IMR-90 (cell line): Measurements from ENCODE around the gene NEK11. TPM values are rescaled to one million over a fixed set of nuclear protein-coding genes. Genes with fewer than 3 reads are reported as not detected.

Experiments used
- ATAC-seq: fragments of 200-7000 bp; cut with Tn5 transposase; 2 replicates; pipeline ENCODE4 v1.9.1; 2020; ENCODE audit warnings: low read depth, mild to moderate bottlenecking, moderate library complexity
- BruUV-seq: library from RNA; stranded (reverse); fragments of 400-500 nt; replicated peaks from 2 replicates; lab custom pipeline; 2021; lab: Mats Ljungman, UMichigan
- CTCF ChIA-PET: fragments of 300-600 bp; formaldehyde crosslinking; extraction: SDS; loops from one replicate; lab custom pipeline; 2021; ENCODE audit warnings: antibody characterized with exemption; lab: Yijun Ruan, JAX
- POLR2A ChIA-PET: fragments of 300-600 bp; sonication (Branson Sonifier 250); formaldehyde crosslinking; loops from one replicate; lab custom pipeline; 2022; ENCODE audit warnings: antibody characterized with exemption; ENCODE audit not compliant: unreplicated experiment; lab: Charles Lee
- DNase-seq: peaks from one replicate; pipeline ENCODE4 v3.0.0; 2013
- H2AFZ ChIP-seq: replicated peaks from 2 replicates; pipeline ENCODE3; 2013; ENCODE audit warnings: low read length, mild to moderate bottlenecking; ENCODE audit not compliant: poor library complexity
- H2AK5ac ChIP-seq: 2 replicates; pipeline ENCODE4 v1.6.1; 2013; ENCODE audit warnings: low read depth, low read length, inconsistent platforms
- H2AK9ac ChIP-seq: replicated peaks from 2 replicates; pipeline ENCODE3; 2013; ENCODE audit warnings: mild to moderate bottlenecking, low read depth, low read length, moderate library complexity; ENCODE audit not compliant: poor library complexity
- H2BK120ac ChIP-seq: 2 replicates; pipeline ENCODE4 v1.6.1; 2013; ENCODE audit warnings: low read depth, low read length, inconsistent platforms
- H2BK15ac ChIP-seq: 3 replicates; pipeline ENCODE4 v1.6.1; 2013; ENCODE audit warnings: low read depth, low read length, inconsistent platforms
- H2BK20ac ChIP-seq: 2 replicates; pipeline ENCODE4 v1.6.1; 2013; ENCODE audit warnings: low read depth, mild to moderate bottlenecking, inconsistent platforms, low read length, moderate library complexity
- H2BK5ac ChIP-seq: 2 replicates; pipeline ENCODE4 v1.6.1; 2013; ENCODE audit warnings: mild to moderate bottlenecking, low read depth, low read length, inconsistent platforms; ENCODE audit not compliant: poor library complexity, severe bottlenecking
- H3K14ac ChIP-seq: replicated peaks from 2 replicates; pipeline ENCODE4 v1.6.1; 2013; ENCODE audit warnings: low read depth, low read length, inconsistent platforms
- H3K18ac ChIP-seq: 2 replicates; pipeline ENCODE4 v1.6.1; 2013; ENCODE audit warnings: low read depth, low read length, control low read depth
- H3K23ac ChIP-seq: 2 replicates; pipeline ENCODE4 v1.6.1; 2013; ENCODE audit warnings: low read depth, low read length, inconsistent platforms
- H3K27ac ChIP-seq: 2 replicates; pipeline ENCODE4 v1.5.1; 2013; ENCODE audit warnings: mild to moderate bottlenecking, control low read depth, low read length; ENCODE audit not compliant: insufficient read depth
- H3K27me3 ChIP-seq: 2 replicates; pipeline ENCODE4 v1.6.1; 2013; ENCODE audit warnings: low read length; ENCODE audit not compliant: control insufficient read depth, insufficient read depth
- H3K36me3 ChIP-seq: 2 replicates; pipeline ENCODE4 v1.6.1; 2013; ENCODE audit warnings: low read length, mixed read lengths; ENCODE audit not compliant: control insufficient read depth, insufficient read depth
- H3K4ac ChIP-seq: 2 replicates; pipeline ENCODE4 v1.6.1; 2013; ENCODE audit warnings: low read depth, low read length, inconsistent platforms
- H3K4me1 ChIP-seq: 2 replicates; pipeline ENCODE4 v1.6.1; 2013; ENCODE audit warnings: low read length, mixed read lengths; ENCODE audit not compliant: control insufficient read depth, insufficient read depth
- H3K4me2 ChIP-seq: 2 replicates; pipeline ENCODE4 v1.6.1; 2013; ENCODE audit warnings: low read depth, mild to moderate bottlenecking, control low read depth, low read length, moderate library complexity
- H3K4me3 ChIP-seq: 2 replicates; pipeline ENCODE4 v1.5.1; 2013; ENCODE audit warnings: low read depth, mild to moderate bottlenecking, control low read depth, low read length, moderate library complexity; ENCODE audit not compliant: insufficient read depth
- H3K56ac ChIP-seq: 2 replicates; pipeline ENCODE4 v1.6.1; 2013; ENCODE audit warnings: low read length, inconsistent platforms; ENCODE audit not compliant: insufficient read depth; ENCODE audit errors: extremely low read depth
- H3K79me1 ChIP-seq, 2 experiments: 2 replicates each; pipeline ENCODE4 v1.6.1; 2013; ENCODE audit warnings: low read length in 2 of 2, inconsistent platforms in 1 of 2, low read depth in 1 of 2
- H3K9ac ChIP-seq: 2 replicates; pipeline ENCODE4 v1.6.1; 2013; ENCODE audit warnings: low read depth, low read length, control low read depth
- H3K9me1 ChIP-seq: 2 replicates; pipeline ENCODE4 v1.6.1; 2013; ENCODE audit warnings: low read length, inconsistent platforms; ENCODE audit not compliant: insufficient read depth
- H3K9me3 ChIP-seq: 2 replicates; pipeline ENCODE4 v1.6.1; 2013; ENCODE audit warnings: low read length; ENCODE audit not compliant: control insufficient read depth, insufficient read depth
- H4K20me1 ChIP-seq: 2 replicates; pipeline ENCODE4 v1.6.1; 2013; ENCODE audit warnings: low read length, inconsistent platforms; ENCODE audit not compliant: insufficient read depth
- H4K5ac ChIP-seq: 2 replicates; pipeline ENCODE4 v1.6.1; 2013; ENCODE audit warnings: mild to moderate bottlenecking, low read depth, low read length, control low read depth
- H4K8ac ChIP-seq, 2 experiments: 2 replicates each; pipeline ENCODE4 v1.6.1; 2013; ENCODE audit warnings: low read depth in 2 of 2, low read length in 2 of 2, control low read depth in 1 of 2, inconsistent platforms in 1 of 2
- H4K91ac ChIP-seq: 2 replicates; pipeline ENCODE4 v1.6.1; 2013; ENCODE audit warnings: low read depth, low read length, inconsistent platforms; ENCODE audit not compliant: insufficient read depth
- MAFK ChIP-seq: IDR thresholded peaks from 2 replicates; pipeline ENCODE4 v1.6.1; 2012; ENCODE audit warnings: low read depth, low read length, improper control_type of control experiment
- RCOR1 ChIP-seq: IDR thresholded peaks from 2 replicates; pipeline ENCODE4 v1.6.1; 2012; ENCODE audit warnings: mild to moderate bottlenecking, low read length, improper control_type of control experiment; ENCODE audit not compliant: insufficient replicate concordance
- WGBS, 2 experiments: methylation state at CpG; one replicate each; pipeline versions ENCODE4 v1.1.5 to v1.1.7; 2013; ENCODE audit warnings: missing lambda C conversion rate in 2 of 2; ENCODE audit not compliant: insufficient read length in 1 of 2; ENCODE audit errors: extremely low coverage in 2 of 2; 5-methylcytosine and 5-hydroxymethylcytosine counted together
- dilution Hi-C: fragments of 300-500 bp; cut with HindIII; formaldehyde crosslinking; loops from one replicate; pipeline ENCODE4 v1.14.3; 2018; ENCODE audit warnings: low sequenced_read_pairs; ENCODE audit not compliant: unreplicated experiment
- in situ Hi-C: fragments of 300-500 bp; cut with MboI; formaldehyde crosslinking; loops from 3 replicates; pipeline ENCODE4 v1.14.3; 2019; ENCODE audit warnings: low sequenced_read_pairs, inconsistent platforms, mixed read lengths
- intact Hi-C: fragments of 100-400 bp; cut with micrococcal nuclease; formaldehyde crosslinking; loops from 2 replicates; pipeline ENCODE4 v1.10.0; 2022
- polyA plus RNA-seq, 3 experiments: library from polyadenylated mRNA; depleted of rRNA; stranded (reverse); fragments of >200 nt; gene quantifications; 2 replicates each; pipeline ENCODE4 v1.2.3, GENCODE V29; 2012; ENCODE audit warnings: low replicate concordance in 1 of 3
- total RNA-seq: library from RNA; depleted of rRNA; stranded (reverse); fragments of >200 nt; gene quantifications from 2 replicates; pipeline ENCODE4 v1.2.3, GENCODE V29; 2012

The NEK11 gene
- total and polyA plus RNA-seq, 2 of the 4 experiments (the other 2 are of a cell fraction), result 1.1 to 1.6 TPM

GRCh38 chr3:131222599-131222998 is 195.9 kb downstream of the NEK11 start:
- H3K23ac ChIP-seq, result no peak overlapping the region
- no peak for ATAC-seq
- H3K4me1 ChIP-seq, result no peaks in the 10 kb centered on the region
- no peak for DNase-seq
- no peak overlapping the region for H3K14ac ChIP-seq
- no peak overlapping the region for H2AFZ ChIP-seq
- no peaks in the 10 kb centered on the region for H3K9me1 ChIP-seq
- no peak overlapping the region for H2BK120ac ChIP-seq
- 49% methylated on average over 2 of the region's 3 CpGs; no CpG with 5 or more reads in 1 of the 2 experiments for WGBS, 2 experiments
- no peak overlapping the region for H2BK5ac ChIP-seq
- H4K20me1 ChIP-seq, result no peaks in the 10 kb centered on the region
- H4K8ac ChIP-seq, result no peak overlapping the region
- H3K4ac ChIP-seq, result no peak overlapping the region
- TF ChIP-seq MAFK, result peak; percentile 81
- no peak for TF ChIP-seq RCOR1
- H3K79me1 ChIP-seq, result no peaks in the 10 kb centered on the region
- no peak overlapping the region for H2BK15ac ChIP-seq
- no peak overlapping the region for H3K56ac ChIP-seq
- dilution Hi-C loops, result no loop called here
- no peaks in the 10 kb centered on the region for H3K27me3 ChIP-seq
- no peak overlapping the region for H3K27ac ChIP-seq
- no peak overlapping the region for H2AK9ac ChIP-seq
- intact Hi-C loops, result loop anchor here (10.0 kb wide), 1 partner anchor 188 kb away; no protein-coding TSS in a partner anchor
- BruUV-seq, result no TSS peak
- no peak overlapping the region for H3K4me2 ChIP-seq
- H3K9me3 ChIP-seq, result no peaks in the 10 kb centered on the region
- no peak overlapping the region for H4K91ac ChIP-seq
- ChIA-PET POLR2A (no interaction called here), CTCF (no interaction called here)
- no peak overlapping the region for H4K5ac ChIP-seq
- H3K4me3 ChIP-seq, result no peak overlapping the region
- H2AK5ac ChIP-seq, result no peak overlapping the region
- no peak overlapping the region for H3K9ac ChIP-seq
- H2BK20ac ChIP-seq, result no peak overlapping the region
- H3K18ac ChIP-seq, result no peak overlapping the region
- in situ Hi-C loops, result no loop called here
- H3K36me3 ChIP-seq, result no peaks in the 10 kb centered on the region
